DND-41 (cell line): ENCODE results near the gene PMEPA1.

Experiments
- CTCF ChIP-seq: IDR thresholded peaks from 2 replicates; pipeline ENCODE4 v1.5.1; 2012; ENCODE audit warnings: borderline replicate concordance, low read length, moderate library complexity, mild to moderate bottlenecking; ENCODE audit not compliant: poor library complexity, severe bottlenecking; ENCODE audit errors: extremely low read depth
- EZH2 ChIP-seq: IDR thresholded peaks from 3 replicates; pipeline ENCODE4 v1.6.1; 2012; ENCODE audit warnings: borderline replicate concordance, low read depth, mild to moderate bottlenecking, moderate library complexity, low read length, inconsistent platforms; ENCODE audit not compliant: severe bottlenecking

- TF ChIP-seq CTCF (no peak), EZH2 (no peak)
These were observed 32.2 kb downstream of the PMEPA1 start for GRCh38 chr20:57677584-57677982.
